ENCODE data around the gene GALM.

GALM gene

DNA sequence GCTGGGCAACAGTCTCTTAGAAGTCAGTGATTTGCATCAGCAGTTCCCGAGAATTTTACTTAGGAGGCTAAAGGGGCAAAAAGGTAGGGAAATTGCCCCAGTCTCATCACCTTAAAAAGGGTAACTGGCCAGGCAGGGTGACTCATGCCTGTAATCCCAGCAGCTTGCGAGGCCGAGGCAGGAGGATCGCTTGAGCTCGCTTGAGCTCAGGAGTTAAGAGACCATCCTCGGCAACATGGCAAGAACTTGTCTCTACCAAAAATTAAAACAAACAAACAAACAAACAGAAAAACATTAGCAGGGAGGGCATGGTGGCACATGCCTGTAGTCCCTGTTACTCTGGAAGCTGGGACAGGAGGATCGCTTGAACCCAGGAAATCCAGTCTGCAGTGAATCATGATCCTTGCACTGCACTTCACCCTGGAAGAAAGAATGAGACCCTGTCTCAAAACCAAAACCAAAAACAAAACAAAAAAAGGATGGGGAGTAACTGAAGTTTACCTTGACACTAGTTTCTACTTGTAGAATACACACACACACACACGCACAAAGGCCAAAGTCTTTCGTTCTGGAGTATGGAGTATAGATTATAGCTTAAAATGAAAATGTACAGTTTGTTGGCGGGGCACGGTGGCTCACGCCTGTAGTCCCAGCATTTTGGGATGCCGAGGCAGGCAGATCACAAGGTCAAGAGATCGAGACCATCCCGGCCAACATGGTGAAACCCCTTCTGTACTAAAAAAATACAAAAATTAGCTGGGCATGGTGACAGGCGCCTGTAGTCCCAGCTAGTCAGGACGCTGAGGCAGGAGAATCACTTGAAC lies 109.4 kb downstream of the GALM start:
- in situ Hi-C loops (cut with MboI; ENCODE audit: low sequenced_read_pairs, unreplicated experiment), result no loop called here
- TF ChIP-seq, protein P1, sequence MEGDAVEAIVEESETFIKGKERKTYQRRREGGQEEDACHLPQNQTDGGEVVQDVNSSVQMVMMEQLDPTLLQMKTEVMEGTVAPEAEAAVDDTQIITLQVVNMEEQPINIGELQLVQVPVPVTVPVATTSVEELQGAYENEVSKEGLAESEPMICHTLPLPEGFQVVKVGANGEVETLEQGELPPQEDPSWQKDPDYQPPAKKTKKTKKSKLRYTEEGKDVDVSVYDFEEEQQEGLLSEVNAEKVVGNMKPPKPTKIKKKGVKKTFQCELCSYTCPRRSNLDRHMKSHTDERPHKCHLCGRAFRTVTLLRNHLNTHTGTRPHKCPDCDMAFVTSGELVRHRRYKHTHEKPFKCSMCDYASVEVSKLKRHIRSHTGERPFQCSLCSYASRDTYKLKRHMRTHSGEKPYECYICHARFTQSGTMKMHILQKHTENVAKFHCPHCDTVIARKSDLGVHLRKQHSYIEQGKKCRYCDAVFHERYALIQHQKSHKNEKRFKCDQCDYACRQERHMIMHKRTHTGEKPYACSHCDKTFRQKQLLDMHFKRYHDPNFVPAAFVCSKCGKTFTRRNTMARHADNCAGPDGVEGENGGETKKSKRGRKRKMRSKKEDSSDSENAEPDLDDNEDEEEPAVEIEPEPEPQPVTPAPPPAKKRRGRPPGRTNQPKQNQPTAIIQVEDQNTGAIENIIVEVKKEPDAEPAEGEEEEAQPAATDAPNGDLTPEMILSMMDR (IDR thresholded peaks at IDR 0.05; ENCODE audit: borderline replicate concordance, control extremely low read depth, extremely low read depth, insufficient read depth, missing control alignments), result no peak
- DNase-seq (ENCODE audit: low spot score), result no peak

DNA sequence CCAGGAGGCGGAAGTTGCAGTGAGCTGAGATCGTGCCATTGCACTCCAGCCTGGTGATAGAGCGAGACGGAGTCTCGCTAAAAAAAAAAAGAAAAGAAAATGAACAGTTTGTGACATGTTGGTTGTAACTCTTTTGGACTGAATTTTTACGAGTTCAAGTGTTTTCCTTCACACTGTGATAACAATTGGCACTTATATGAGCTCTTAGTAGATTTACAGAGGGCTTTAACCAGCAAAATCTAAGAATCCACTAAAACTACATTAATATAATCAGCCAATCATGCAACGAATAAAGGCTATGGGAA lies 110.0 kb downstream of the GALM start:
- DNase-seq (ENCODE audit: low spot score), result no peak
- TF ChIP-seq, protein P1 (IDR thresholded peaks at IDR 0.05; ENCODE audit: borderline replicate concordance, control extremely low read depth, extremely low read depth, insufficient read depth, missing control alignments), result no peak
- in situ Hi-C loops (cut with MboI; ENCODE audit: low sequenced_read_pairs, unreplicated experiment), result no loop called here

DNA sequence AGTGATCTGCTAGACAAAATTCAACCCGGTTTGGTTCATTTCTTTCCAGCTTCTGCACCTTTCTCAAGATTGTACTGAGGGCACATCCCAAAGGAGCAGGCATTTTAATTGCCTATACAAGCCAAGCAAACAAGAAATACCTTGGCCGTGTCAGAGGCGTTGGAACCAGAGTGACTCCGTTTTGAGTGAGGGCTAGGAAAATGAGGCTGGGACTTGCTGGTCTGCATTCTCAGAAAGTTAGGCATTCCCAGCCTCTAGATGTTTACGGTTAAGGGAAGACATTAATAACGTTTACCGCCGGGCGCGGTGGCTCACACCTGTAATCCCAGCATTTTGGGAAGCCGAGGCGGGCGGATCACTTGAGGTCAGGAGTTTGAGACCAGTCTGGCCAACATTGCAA lies 110.6 kb downstream of the GALM start:
- no peak for DNase-seq (ENCODE audit: low spot score)
- in situ Hi-C loops (cut with MboI; ENCODE audit: low sequenced_read_pairs, unreplicated experiment), result no loop called here

DNA sequence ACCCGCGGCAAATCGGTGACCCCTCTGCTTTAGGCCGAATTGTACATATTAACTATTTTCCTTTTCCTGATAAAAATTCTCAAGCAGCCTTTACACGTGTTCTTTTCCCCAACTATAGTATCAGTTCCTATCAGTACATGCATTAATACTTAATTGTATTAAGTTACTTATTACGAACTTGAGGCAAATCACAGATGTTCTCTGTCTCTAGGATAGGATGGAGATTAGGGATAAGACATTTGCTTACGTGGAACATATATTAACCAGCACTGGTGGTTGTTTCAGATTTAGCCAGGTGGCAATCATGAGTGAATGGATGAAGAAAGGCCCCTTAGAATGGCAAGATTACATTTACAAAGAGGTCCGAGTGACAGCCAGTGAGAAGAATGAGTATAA lies 112.8 kb downstream of the GALM start:
- TF ChIP-seq, protein P1 (IDR thresholded peaks at IDR 0.05; ENCODE audit: borderline replicate concordance, control extremely low read depth, extremely low read depth, insufficient read depth, missing control alignments), result no peak
- in situ Hi-C loops (cut with MboI; ENCODE audit: low sequenced_read_pairs, unreplicated experiment), result no loop called here
- no peak for DNase-seq (ENCODE audit: low spot score)

More for the DNA sequence above, 110.6 kb downstream of the GALM start:
- TF ChIP-seq, protein P1 (IDR thresholded peaks at IDR 0.05; ENCODE audit: borderline replicate concordance, control extremely low read depth, extremely low read depth, insufficient read depth, missing control alignments), result no peak

DNA sequence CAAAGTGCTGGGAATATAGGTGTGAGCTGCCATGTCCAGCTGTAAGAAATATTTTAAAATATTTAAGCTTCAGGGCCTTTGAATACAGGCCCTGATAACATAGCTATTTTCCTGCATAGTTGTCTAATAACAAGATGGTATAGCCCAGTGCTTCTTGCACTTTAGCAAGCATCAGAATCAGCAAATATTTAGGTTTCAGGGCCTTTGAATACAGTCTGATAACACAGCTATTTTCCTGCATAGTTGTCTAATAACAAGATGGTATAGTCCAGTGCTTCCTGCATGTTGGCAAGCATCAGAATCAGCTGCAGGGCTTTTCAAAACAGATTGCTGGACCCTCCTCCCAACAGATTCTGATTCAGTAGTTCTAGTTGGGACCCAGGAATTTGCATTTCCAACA lies 117.7 kb downstream of the GALM start:
- TF ChIP-seq, protein P1 (IDR thresholded peaks at IDR 0.05; ENCODE audit: borderline replicate concordance, control extremely low read depth, extremely low read depth, insufficient read depth, missing control alignments), result no peak
- in situ Hi-C loops (cut with MboI; ENCODE audit: low sequenced_read_pairs, unreplicated experiment), result no loop called here
- no peak for DNase-seq (ENCODE audit: low spot score)
